Kasumi-1 (cell line): ENCODE data around the gene KRTAP12-4.
"Not testable (repeated sequence)": the region's sequence is repeated elsewhere in the genome, so short reads cannot be mapped to it uniquely, and the experiment has no call there.

Experiments
- DNase-seq, 2 experiments: peaks; one replicate each; lab custom pipeline; 2025; lab: John Stamatoyannopoulos, UW

KRTAP12-4 gene

GRCh38 chr21:44656868-44657267 is 2.4 kb upstream of the KRTAP12-4 start:
- no peak for DNase-seq

GRCh38 chr21:44653656-44654575 is 543 bp downstream of the KRTAP12-4 start:
- no peak for DNase-seq

GRCh38 chr21:44653123-44653522 is 1.3 kb downstream of the KRTAP12-4 start:
- DNase-seq: no peak

GRCh38 chr21:44650973-44651675 is 3.3 kb downstream of the KRTAP12-4 start:
- DNase-seq: no peak

- no peak for DNase-seq
Measured at GRCh38 chr21:44650265-44650972, 4.0 kb downstream of the KRTAP12-4 start.

- DNase-seq: no peak
Measured at GRCh38 chr21:44649521-44650100, 4.8 kb downstream of the KRTAP12-4 start.

GRCh38 chr21:44648557-44649311 is 5.7 kb downstream of the KRTAP12-4 start:
- DNase-seq: no peak

- no peak for DNase-seq
Measured at GRCh38 chr21:44647222-44647552, 7.3 kb downstream of the KRTAP12-4 start.

- not testable (repeated sequence) for DNase-seq
Measured at GRCh38 chr21:44646366-44647221, 7.9 kb downstream of the KRTAP12-4 start, which contains the start of gene KRTAP10-11. TSS of gene KRTAP10-11 (plus strand) at chr21:44646414. CDS start at chr21:44646459, 45 bp downstream.

- no peak for DNase-seq
Measured at GRCh38 chr21:44644878-44645277, 9.6 kb downstream of the KRTAP12-4 start.

GRCh38 chr21:44643741-44644310 is 10.6 kb downstream of the KRTAP12-4 start:
- no peak for DNase-seq

GRCh38 chr21:44640761-44641160 is 13.7 kb downstream of the KRTAP12-4 start:
- DNase-seq: no peak

- no peak for DNase-seq
Measured at GRCh38 chr21:44639331-44639655, 15.2 kb downstream of the KRTAP12-4 start.

- DNase-seq: not testable (repeated sequence)
Measured at GRCh38 chr21:44638506-44639330, 15.7 kb downstream of the KRTAP12-4 start.

- not testable (repeated sequence) for DNase-seq
Measured at GRCh38 chr21:44637851-44638348, 16.6 kb downstream of the KRTAP12-4 start.

GRCh38 chr21:44637018-44637850 is 17.2 kb downstream of the KRTAP12-4 start, which contains the start of gene KRTAP10-10:
TSS of gene KRTAP10-10 (plus strand) at chr21:44637356. CDS start at chr21:44637418, 62 bp downstream.
- no peak for DNase-seq

GRCh38 chr21:44636209-44637017 is 18.0 kb downstream of the KRTAP12-4 start:
- no peak for DNase-seq
